ENCODE measurements around the gene REG4. TPM values are rescaled to one million over a fixed set of nuclear protein-coding genes. Genes with fewer than 3 reads are reported as not detected.

The REG4 gene
- total and polyA plus RNA-seq, 2 donors from 2014 or later: 0.34 TPM; not detected in 1

DNA sequence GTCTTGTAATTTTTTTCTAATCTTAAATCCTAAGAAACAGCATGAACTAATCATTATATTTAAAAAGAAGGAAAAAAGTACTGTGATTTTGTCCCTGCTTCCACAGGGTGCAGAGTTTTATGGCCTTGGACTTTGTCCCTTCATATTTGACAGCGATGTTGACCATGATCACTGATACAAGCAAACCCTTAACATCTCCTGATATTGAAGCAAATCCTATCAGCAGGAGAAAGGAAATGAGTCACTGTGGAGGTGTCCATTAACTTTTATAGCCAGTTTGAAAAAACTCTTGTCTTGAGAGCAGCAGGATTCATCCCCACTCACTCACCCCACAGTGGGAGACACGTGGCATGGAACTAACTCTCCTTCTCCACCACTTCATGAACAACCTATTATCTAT lies 5.1 kb upstream of the REG4 start:
- TF ChIP-seq, protein P1, sequence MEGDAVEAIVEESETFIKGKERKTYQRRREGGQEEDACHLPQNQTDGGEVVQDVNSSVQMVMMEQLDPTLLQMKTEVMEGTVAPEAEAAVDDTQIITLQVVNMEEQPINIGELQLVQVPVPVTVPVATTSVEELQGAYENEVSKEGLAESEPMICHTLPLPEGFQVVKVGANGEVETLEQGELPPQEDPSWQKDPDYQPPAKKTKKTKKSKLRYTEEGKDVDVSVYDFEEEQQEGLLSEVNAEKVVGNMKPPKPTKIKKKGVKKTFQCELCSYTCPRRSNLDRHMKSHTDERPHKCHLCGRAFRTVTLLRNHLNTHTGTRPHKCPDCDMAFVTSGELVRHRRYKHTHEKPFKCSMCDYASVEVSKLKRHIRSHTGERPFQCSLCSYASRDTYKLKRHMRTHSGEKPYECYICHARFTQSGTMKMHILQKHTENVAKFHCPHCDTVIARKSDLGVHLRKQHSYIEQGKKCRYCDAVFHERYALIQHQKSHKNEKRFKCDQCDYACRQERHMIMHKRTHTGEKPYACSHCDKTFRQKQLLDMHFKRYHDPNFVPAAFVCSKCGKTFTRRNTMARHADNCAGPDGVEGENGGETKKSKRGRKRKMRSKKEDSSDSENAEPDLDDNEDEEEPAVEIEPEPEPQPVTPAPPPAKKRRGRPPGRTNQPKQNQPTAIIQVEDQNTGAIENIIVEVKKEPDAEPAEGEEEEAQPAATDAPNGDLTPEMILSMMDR (IDR thresholded peaks at IDR 0.05; ENCODE audit: borderline replicate concordance, extremely low read depth, insufficient read depth): no peak
- Histone ChIP-seq H3K9me3 (ENCODE audit: control insufficient read depth in 2 of 3, insufficient read depth in 1 of 3, low read length in 3 of 3) (no peaks in the 10 kb centered on the region), H3K27me3 (ENCODE audit: control insufficient read depth, insufficient read depth, low read length) (no peaks in the 10 kb centered on the region), H3K36me3 (ENCODE audit: control insufficient read depth in 2 of 3, insufficient read depth in 3 of 3, low read length in 3 of 3) (no peaks in the 10 kb centered on the region), H3K27ac (ENCODE audit: low read depth in 2 of 2, low read length in 2 of 2) (no peak overlapping the region), H3K9ac (ENCODE audit: low read length in 3 of 3) (no peak overlapping the region), H3K4me1 (ENCODE audit: control insufficient read depth in 2 of 3, insufficient read depth in 2 of 3, low read depth in 1 of 3, low read length in 3 of 3) (no peaks in the 10 kb centered on the region), H3K4me3 (ENCODE audit: low read length in 3 of 3) (no peak overlapping the region)
- intact Hi-C loops (cut with DNase I): no loop called here
- DNase-seq (no peak), FAIRE-seq (no peak)

GRCh38 chr1:119815928-119816327 lies 4.7 kb upstream of the REG4 start:
- FAIRE-seq (no peak), DNase-seq (no peak)
- Histone ChIP-seq H3K9me3 (ENCODE audit: control insufficient read depth in 2 of 3, insufficient read depth in 1 of 3, low read length in 3 of 3) (no peaks in the 10 kb centered on the region), H3K27me3 (ENCODE audit: control insufficient read depth, insufficient read depth, low read length) (no peaks in the 10 kb centered on the region), H3K36me3 (ENCODE audit: control insufficient read depth in 2 of 3, insufficient read depth in 3 of 3, low read length in 3 of 3) (no peaks in the 10 kb centered on the region), H3K9ac (ENCODE audit: low read length in 3 of 3) (no peak overlapping the region), H3K4me3 (ENCODE audit: low read length in 3 of 3) (no peak overlapping the region), H3K4me1 (ENCODE audit: control insufficient read depth in 2 of 3, insufficient read depth in 2 of 3, low read depth in 1 of 3, low read length in 3 of 3) (no peaks in the 10 kb centered on the region), H3K27ac (ENCODE audit: low read depth in 2 of 2, low read length in 2 of 2) (no peak overlapping the region)
- TF ChIP-seq, protein P1 (IDR thresholded peaks at IDR 0.05; ENCODE audit: borderline replicate concordance, extremely low read depth, insufficient read depth): no peak
- intact Hi-C loops (cut with DNase I): no loop called here

- TF ChIP-seq, protein P1 (IDR thresholded peaks at IDR 0.05; ENCODE audit: borderline replicate concordance, extremely low read depth, insufficient read depth): no peak
- Histone ChIP-seq H3K9me3 (ENCODE audit: control insufficient read depth in 2 of 3, insufficient read depth in 1 of 3, low read length in 3 of 3) (no peaks in the 10 kb centered on the region), H3K4me3 (ENCODE audit: low read length in 3 of 3) (no peak overlapping the region), H3K9ac (ENCODE audit: low read length in 3 of 3) (no peak overlapping the region), H3K27me3 (ENCODE audit: control insufficient read depth, insufficient read depth, low read length) (no peaks in the 10 kb centered on the region), H3K4me1 (ENCODE audit: control insufficient read depth in 2 of 3, insufficient read depth in 2 of 3, low read depth in 1 of 3, low read length in 3 of 3) (no peaks in the 10 kb centered on the region), H3K36me3 (ENCODE audit: control insufficient read depth in 2 of 3, insufficient read depth in 3 of 3, low read length in 3 of 3) (no peaks in the 10 kb centered on the region), H3K27ac (ENCODE audit: low read depth in 2 of 2, low read length in 2 of 2) (no peak overlapping the region)
- DNase-seq: no peak
- no peak for FAIRE-seq
- intact Hi-C loops (cut with DNase I): no loop called here
Observed at GRCh38 chr1:119815361-119815760, 4.1 kb upstream of the REG4 start.

DNA sequence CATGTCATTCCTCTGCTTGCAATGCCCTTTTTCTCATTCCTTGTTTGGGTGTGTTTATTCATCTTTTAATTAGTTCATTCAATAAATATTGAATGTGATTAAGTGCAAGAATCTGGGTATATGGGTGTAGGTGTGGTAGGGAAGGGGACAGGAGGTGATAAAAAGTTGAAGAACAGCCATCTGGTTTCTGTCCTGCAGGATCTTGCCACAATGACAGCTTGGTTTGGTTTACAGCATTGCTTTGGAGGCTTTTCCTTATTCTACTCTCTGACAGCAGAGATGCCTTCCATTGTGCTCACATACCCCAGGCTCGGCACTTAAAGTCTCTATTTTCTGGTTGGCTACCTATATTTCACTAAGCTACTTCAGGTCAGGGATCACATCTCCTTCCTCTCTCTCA lies 3.0 kb upstream of the REG4 start:
- intact Hi-C loops (cut with DNase I): no loop called here
- FAIRE-seq (no peak), DNase-seq (no peak)
- H3K4me1 ChIP-seq (ENCODE audit: control insufficient read depth in 2 of 3, insufficient read depth in 2 of 3, low read depth in 1 of 3, low read length in 3 of 3): no peaks in the 10 kb centered on the region
- no peaks in the 10 kb centered on the region for H3K9me3 ChIP-seq (ENCODE audit: control insufficient read depth in 2 of 3, insufficient read depth in 1 of 3, low read length in 3 of 3)
- no peaks in the 10 kb centered on the region for H3K27me3 ChIP-seq (ENCODE audit: control insufficient read depth, insufficient read depth, low read length)
- H3K36me3 ChIP-seq (ENCODE audit: control insufficient read depth in 2 of 3, insufficient read depth in 3 of 3, low read length in 3 of 3): no peaks in the 10 kb centered on the region
- TF ChIP-seq, protein P1 (IDR thresholded peaks at IDR 0.05; ENCODE audit: borderline replicate concordance, extremely low read depth, insufficient read depth): no peak
- H3K27ac ChIP-seq (ENCODE audit: low read depth in 2 of 2, low read length in 2 of 2): no peak overlapping the region
- no peak overlapping the region for H3K4me3 ChIP-seq (ENCODE audit: low read length in 3 of 3)
- H3K9ac ChIP-seq (ENCODE audit: low read length in 3 of 3): no peak overlapping the region

All from kidney (tissue), 14 donors.